ENCODE results near the gene DNAJC12.
"Not testable (repeated sequence)": the region's sequence is repeated elsewhere in the genome, so short reads cannot be mapped to it uniquely, and the experiment has no call there.

Gene DNAJC12

DNA sequence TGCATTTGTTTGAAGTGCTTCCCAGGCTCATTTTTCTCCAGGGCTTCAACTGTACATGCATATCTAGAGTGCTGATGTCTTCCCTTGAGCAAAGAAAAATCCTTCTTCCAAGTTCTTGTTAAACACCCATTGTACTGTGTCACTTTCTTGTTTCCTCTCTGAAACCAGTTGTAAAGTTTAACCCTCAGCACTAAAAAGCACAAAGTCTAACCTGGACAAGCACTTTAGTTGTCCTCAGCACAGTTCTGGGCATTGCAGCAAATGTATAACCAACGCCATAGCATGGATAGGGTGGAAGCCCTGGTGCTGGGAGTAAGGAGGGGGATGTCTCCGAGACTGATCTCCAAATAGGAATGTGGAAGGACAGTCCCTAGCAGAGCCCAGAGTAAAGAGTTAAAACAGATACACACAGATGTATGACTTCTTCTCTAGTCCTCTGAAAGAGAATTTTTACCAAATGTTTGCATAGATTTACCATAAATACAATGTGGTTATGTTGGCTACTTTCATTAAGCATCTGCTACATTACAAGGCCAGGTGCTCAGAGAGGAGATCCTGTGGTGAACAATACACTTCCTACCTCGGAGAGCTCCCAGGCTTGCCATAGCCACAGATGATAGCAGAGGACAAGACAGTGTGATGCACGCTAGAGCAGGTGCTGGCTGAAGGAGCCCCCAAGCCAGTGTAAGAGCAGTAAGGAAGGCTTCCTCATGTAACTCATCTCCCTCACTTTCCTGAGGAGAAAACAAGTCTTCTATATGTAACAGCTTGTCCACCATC is 57.0 kb downstream of the DNAJC12 start:
- no peak for DNase-seq (ENCODE audit: low spot score)
- TF ChIP-seq, protein P1, sequence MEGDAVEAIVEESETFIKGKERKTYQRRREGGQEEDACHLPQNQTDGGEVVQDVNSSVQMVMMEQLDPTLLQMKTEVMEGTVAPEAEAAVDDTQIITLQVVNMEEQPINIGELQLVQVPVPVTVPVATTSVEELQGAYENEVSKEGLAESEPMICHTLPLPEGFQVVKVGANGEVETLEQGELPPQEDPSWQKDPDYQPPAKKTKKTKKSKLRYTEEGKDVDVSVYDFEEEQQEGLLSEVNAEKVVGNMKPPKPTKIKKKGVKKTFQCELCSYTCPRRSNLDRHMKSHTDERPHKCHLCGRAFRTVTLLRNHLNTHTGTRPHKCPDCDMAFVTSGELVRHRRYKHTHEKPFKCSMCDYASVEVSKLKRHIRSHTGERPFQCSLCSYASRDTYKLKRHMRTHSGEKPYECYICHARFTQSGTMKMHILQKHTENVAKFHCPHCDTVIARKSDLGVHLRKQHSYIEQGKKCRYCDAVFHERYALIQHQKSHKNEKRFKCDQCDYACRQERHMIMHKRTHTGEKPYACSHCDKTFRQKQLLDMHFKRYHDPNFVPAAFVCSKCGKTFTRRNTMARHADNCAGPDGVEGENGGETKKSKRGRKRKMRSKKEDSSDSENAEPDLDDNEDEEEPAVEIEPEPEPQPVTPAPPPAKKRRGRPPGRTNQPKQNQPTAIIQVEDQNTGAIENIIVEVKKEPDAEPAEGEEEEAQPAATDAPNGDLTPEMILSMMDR (IDR thresholded peaks at IDR 0.05; ENCODE audit: borderline replicate concordance, control extremely low read depth, extremely low read depth, insufficient read depth, missing control alignments) = no peak
- in situ Hi-C loops (cut with MboI; ENCODE audit: low sequenced_read_pairs, unreplicated experiment) = no loop called here

DNA sequence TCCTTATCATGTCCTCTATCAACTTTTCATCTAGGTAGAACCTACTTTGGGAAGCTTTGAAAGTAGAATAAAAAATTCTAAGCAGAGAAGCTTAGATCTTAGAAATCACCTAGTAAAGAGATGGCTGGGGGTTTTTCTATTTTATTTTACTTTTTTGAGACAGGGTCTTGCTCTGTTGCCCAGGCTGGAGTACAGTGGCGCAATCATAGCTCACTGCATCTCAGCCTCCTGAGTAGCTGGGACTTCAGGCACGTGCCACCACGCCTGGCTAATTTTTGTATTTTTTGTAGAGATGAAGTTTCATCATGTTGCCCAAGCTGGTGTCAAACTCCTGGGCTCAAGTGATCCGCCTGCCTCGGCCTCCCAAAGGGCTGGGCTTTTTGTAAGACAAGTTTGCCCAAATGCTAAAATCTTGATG is 57.8 kb downstream of the DNAJC12 start:
- DNase-seq (ENCODE audit: low spot score); in situ Hi-C loops (cut with MboI; ENCODE audit: low sequenced_read_pairs, unreplicated experiment): not testable (repeated sequence)

DNA sequence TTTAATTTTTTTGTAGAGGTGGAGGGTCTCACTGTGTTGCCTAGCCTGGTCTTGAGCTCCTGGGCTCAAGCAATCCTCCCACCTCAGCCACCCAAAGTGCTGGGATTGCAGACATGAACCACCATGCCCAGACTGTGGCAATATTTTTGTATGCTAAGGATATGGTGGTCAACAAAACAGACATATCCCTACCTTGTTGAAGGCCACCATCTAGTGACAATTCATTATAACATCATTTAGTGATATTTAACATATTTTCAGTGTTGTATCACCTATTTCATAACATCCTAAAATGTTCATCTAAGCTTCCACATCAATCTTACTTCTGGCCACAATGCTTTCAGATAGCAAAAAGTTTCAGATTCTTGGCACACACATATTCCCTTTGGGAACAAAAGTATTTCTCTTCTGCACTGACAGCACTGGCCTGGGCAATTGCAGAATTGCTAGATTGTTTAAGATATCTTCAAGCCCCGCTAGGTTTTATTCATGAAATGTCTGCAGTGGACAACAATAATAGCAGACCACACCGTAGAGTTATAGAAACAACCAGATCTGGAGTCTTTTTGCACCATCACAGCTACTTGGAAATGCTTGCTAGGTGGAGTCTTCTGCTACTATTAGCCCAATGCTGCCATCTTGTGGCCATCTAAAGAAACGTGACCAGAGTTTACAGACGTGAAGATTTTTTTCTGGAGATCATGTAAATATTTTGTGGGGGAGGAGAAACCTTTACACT is 58.4 kb downstream of the DNAJC12 start:
- in situ Hi-C loops (cut with MboI; ENCODE audit: low sequenced_read_pairs, unreplicated experiment) = loop anchor here (5.0 kb wide), 1 partner anchor 82 kb away; the partner anchor contains the start of gene CTNNA3
- DNase-seq (ENCODE audit: low spot score) = peak; percentile 54
- TF ChIP-seq, protein P1 (IDR thresholded peaks at IDR 0.05; ENCODE audit: borderline replicate concordance, control extremely low read depth, extremely low read depth, insufficient read depth, missing control alignments) = peak; percentile 66

DNA sequence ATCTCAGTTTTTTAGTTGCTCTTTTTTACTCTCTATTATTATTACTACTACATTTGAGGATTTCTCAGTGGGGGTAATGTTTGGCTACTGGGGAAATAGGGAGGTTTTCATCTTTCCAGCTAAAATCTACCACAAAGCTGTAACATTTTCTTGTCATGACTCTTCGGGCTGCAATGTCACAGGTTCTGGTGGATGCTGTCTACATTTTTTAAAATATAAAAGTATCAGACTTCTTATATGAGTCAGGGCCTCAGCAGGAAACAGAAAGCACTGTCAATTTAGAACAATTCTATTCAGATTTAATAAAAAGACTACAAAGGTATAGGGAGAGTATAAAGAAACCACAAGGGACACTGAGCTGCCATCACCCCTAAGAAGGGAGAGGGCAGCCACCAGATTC is 61.6 kb downstream of the DNAJC12 start:
- in situ Hi-C loops (cut with MboI; ENCODE audit: low sequenced_read_pairs, unreplicated experiment) = loop anchor here (5.0 kb wide), 1 partner anchor 79 kb away; the partner anchor contains the start of gene CTNNA3
- TF ChIP-seq, protein P1 (IDR thresholded peaks at IDR 0.05; ENCODE audit: borderline replicate concordance, control extremely low read depth, extremely low read depth, insufficient read depth, missing control alignments) = no peak
- no peak for DNase-seq (ENCODE audit: low spot score)

DNA sequence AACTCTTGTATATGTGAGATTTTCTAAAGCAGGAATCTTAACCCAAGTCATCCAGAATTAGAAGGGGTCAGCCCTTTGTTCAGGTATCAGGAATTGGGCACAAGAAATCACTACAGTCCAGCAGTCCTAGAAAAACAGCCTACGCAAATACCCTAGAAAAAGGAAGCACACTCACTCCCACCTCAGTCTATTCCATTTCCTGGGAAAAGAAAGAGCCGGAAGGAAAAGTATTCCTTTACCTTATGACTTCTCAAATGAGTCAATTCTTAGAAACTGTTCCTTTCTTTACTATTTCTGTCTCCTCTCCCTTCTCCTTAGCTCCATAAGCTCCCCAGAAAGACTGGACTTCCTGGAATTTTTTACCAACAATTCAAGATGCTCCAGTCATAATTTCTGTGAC is 62.7 kb downstream of the DNAJC12 start:
- TF ChIP-seq, protein P1 (IDR thresholded peaks at IDR 0.05; ENCODE audit: borderline replicate concordance, control extremely low read depth, extremely low read depth, insufficient read depth, missing control alignments) = no peak
- no peak for DNase-seq (ENCODE audit: low spot score)
- in situ Hi-C loops (cut with MboI; ENCODE audit: low sequenced_read_pairs, unreplicated experiment) = loop anchor here (5.0 kb wide), 1 partner anchor 78 kb away; the partner anchor contains the start of gene CTNNA3

DNA sequence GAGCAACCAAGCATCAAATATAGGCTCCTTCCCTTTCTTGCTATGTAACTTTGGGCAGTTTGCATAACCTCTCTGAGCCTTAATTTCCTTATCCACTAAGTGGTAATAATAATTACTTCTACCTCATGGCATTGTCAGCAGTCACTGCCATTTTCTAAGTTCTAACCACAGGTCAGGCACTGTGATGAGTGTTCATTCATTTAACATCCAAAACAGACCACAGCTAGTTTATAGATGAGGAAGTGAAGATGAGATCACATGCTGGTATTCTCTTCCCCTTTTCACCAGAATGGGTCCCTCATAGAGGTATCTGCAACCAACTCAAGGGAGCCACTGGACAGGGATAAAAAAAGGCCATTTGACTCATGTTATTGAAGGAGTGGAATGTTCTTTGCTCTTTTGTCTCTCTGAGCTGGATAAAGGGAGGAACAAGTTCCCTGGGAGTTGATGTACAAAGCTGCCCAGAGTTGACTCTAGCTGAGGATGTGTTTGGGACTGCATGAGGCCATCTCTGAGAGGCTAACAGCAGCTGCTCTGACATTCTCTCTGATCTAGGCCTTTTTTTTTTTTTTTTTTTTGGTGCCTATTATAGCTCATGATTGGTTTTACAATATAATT is 65.0 kb downstream of the DNAJC12 start:
- in situ Hi-C loops (cut with MboI; ENCODE audit: low sequenced_read_pairs, unreplicated experiment) = no loop called here
- peak; percentile 73 for DNase-seq (ENCODE audit: low spot score)
- TF ChIP-seq, protein P1 (IDR thresholded peaks at IDR 0.05; ENCODE audit: borderline replicate concordance, control extremely low read depth, extremely low read depth, insufficient read depth, missing control alignments) = no peak

Measured in GM13976 (cell line).